Cardiac fibroblast (primary cell): ENCODE results near the gene HEATR1.

ENCODE experiments used
- DNase-seq, 2 donors: peaks; one replicate each; pipeline versions ENCODE4 v3.0.0 to v3.0.0-alpha.2; 2010; ENCODE audit warnings: low read depth in 2 of 2
- H3K4me3 ChIP-seq, 2 donors: replicated peaks in 1 of 2; 1 replicate in 1 of 2; 2 replicates in 1 of 2; pipeline ENCODE4 v1.5.1; 2011; ENCODE audit warnings: low read depth in 2 of 2, low read length in 2 of 2, mild to moderate bottlenecking in 2 of 2, moderate library complexity in 1 of 2
- TF ChIP-seq, protein P1 (sequence below): IDR thresholded peaks from one replicate; pipeline ENCODE4 v1.5.1; 2011; ENCODE audit warnings: low read depth, mild to moderate bottlenecking, low read length, inconsistent platforms

The HEATR1 gene

DNA sequence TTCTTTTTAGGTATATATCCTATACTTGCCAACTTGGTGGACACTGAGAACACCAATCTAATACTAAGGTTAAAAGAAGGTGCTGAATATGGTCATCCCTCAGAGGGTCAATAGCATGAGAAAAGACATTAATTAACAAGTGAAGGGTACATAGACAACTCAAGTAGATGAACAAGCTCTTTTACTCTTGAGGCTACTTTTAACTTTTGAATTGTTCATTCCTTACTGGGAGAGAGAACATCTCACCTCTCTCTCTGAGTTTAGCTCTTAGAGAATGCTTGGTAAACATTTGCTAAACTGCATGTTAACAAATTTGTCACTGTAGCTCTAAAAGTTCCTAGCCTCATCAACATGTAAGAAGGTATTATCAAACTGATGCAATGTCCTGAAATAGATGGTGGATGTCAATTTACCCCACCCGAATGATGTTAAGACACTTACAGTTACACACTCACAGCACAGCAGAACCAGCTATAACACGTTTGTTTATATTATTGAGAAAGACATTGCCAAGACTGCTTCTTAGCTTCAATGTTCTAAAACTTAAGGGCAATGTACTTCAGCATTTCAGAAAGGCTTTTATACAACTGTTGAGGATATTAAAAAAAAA is 35.9 kb downstream of the HEATR1 start:
- no peak overlapping the region for H3K4me3 ChIP-seq
- TF ChIP-seq, protein P1, sequence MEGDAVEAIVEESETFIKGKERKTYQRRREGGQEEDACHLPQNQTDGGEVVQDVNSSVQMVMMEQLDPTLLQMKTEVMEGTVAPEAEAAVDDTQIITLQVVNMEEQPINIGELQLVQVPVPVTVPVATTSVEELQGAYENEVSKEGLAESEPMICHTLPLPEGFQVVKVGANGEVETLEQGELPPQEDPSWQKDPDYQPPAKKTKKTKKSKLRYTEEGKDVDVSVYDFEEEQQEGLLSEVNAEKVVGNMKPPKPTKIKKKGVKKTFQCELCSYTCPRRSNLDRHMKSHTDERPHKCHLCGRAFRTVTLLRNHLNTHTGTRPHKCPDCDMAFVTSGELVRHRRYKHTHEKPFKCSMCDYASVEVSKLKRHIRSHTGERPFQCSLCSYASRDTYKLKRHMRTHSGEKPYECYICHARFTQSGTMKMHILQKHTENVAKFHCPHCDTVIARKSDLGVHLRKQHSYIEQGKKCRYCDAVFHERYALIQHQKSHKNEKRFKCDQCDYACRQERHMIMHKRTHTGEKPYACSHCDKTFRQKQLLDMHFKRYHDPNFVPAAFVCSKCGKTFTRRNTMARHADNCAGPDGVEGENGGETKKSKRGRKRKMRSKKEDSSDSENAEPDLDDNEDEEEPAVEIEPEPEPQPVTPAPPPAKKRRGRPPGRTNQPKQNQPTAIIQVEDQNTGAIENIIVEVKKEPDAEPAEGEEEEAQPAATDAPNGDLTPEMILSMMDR, result no peak
- DNase-seq, result peak in 1 of 2 donors; percentile 9

DNA sequence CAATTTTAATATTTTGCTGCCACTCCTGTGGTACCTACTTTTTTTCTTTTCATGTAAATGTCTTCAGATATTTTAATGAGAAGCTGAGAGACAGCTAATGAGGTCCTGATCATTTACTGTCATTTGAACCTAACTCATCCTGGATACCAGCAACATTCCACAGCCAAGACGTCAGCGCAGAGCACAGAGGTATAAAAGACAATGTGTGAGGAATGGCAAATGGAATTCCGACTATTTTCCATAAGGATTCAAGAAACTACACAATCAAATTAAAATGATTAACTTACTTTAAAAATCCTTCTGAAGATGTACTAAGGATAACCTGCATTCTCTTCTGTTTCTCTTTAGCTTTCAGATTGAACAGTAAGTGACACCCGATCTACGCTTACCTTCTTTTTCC is 38.8 kb downstream of the HEATR1 start:
- DNase-seq, result no peak
- H3K4me3 ChIP-seq, result no peak overlapping the region
- TF ChIP-seq, protein P1, result no peak

DNA sequence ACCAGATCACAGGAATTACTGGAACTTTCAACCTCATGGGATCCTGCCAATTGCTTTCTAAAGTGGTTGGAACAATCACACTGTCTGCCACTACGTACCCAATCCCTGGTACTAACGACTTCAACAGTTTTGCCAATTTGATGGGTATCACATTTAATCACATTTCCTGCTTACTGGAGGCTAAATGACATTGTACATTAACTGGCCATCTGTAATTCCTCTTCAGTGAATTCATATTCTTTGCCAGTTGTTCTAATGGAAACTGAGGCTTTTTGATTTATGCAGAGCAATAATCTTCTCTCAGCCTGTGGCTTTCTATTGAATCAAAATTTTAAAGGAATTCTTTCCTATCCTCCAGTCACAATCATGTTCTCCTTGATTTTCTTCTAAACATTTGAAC is 42.3 kb downstream of the HEATR1 start:
- DNase-seq, result no peak
- H3K4me3 ChIP-seq, result no peak overlapping the region
- TF ChIP-seq, protein P1, result no peak

DNA sequence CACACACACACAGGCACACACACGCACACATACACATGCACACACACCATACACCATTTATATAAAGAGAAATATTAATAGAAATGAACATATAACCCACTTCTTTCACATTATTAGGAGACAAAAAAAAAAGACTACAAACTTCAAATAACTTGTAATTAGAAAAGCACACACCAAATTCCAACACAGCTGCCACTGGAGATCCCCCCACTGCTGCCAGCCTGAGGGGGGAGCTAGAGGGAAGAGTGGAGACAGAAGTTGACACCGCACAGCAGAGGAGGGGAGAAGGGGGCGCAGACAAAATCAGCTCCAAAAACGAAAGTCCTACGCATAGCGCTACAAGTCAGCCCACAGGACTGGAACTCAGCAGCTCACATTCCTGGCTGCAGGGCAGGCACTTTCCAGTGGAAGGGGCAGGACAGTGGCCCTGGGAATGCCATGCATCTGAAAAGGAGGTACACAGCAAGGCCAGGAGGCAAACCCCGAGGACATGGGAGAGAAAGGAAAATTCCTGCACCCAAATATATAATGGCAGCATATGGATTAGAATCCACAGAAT is 44.0 kb downstream of the HEATR1 start:
- TF ChIP-seq, protein P1, result peak; percentile 4
- DNase-seq, result no peak

DNA sequence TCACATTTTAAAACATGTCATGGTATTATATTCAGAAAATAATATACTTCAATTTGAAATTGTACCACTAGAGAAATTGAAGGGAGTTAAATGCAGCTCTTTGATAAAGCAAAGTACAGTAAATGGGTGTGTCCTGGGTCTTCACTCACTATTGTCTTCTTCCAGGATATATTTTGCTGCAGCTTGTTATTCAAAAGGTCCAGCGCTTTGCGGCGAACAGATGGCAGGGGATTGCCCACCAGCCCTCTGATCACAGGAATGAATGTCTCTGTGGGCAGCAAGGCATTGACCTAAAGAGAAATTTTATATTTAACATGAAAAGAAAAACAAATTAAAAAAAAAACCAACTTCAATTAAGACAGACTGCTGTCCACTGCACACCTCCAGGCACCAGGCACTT is 45.5 kb downstream of the HEATR1 start:
- DNase-seq, result no peak
- H3K4me3 ChIP-seq, result no peak overlapping the region
- TF ChIP-seq, protein P1, result no peak

More for the DNA sequence above, 44.0 kb downstream of the HEATR1 start:
- H3K4me3 ChIP-seq, result no peak overlapping the region

DNA sequence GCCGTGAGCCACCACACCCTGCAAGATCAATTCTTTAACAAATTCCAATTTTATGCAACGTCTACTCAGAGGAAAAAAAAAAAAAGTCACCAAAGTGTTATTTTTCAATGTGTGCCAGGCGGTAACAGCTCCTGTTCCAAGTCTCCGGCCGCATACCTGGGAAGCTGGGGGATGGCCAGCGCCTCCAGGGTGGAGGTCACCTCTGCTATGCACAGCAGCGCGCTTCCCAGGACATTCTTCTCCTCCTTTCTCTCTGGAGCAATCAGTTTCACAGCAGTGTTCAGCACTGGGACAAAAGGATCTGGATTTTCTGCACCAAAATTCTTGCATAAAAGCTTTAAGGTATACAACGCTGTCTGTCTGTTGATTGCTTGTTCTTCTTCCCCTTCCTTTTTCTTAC is 46.2 kb downstream of the HEATR1 start:
- DNase-seq, result no peak
- no peak overlapping the region for H3K4me3 ChIP-seq
- TF ChIP-seq, protein P1, result no peak

DNA sequence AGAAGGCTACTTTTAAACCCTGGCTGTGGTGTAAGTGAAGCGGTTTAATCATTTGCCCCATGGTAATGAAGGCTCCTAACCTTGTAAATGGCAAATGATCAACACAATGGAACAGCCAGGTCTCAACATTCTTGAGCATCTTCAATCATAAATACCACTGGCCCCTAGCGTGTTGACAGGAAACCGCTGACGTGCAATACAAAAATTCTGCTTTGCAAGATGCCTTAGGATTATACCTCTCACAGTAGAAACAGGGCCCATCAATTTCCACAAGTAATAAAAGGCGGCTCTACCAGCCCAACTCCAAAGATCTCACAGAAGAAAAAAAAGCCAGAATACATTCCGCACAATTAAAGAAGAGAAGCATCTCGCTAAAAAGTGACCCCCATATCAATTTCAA is 47.7 kb downstream of the HEATR1 start:
- no peak overlapping the region for H3K4me3 ChIP-seq
- TF ChIP-seq, protein P1, result no peak
- DNase-seq, result no peak
